HepG2 (cell line): ENCODE measurements around the gene TRAPPC12. TPM values are rescaled to one million over a fixed set of nuclear protein-coding genes. Genes with fewer than 3 reads are reported as not detected.

Source experiments
- ATAC-seq: fragments of 200-7000 bp; cut with Tn5 transposase; 3 replicates; pipeline ENCODE4 v1.9.1; 2020; ENCODE audit warnings: mild to moderate bottlenecking, moderate library complexity
- BruUV-seq: library from RNA; stranded (reverse); fragments of 400-500 nt; replicated peaks from 2 replicates; lab custom pipeline; 2021; lab: Mats Ljungman, UMichigan
- CTCF ChIA-PET: fragments of 300-600 bp; formaldehyde crosslinking; extraction: SDS; loops from one replicate; lab custom pipeline; 2021; ENCODE audit warnings: low total read pairs, inconsistent platforms, low intra/inter-chr PET ratio; lab: Yijun Ruan, JAX
- POLR2A ChIA-PET: fragments of 350-600 bp; sonication (Branson Sonifier 250); formaldehyde crosslinking; loops from one replicate; lab custom pipeline; 2020; ENCODE audit warnings: antibody characterized with exemption, inconsistent platforms; lab: Yijun Ruan, JAX
- DNase-seq: peaks from one replicate; pipeline ENCODE4 v3.0.0-alpha.2; 2015; ENCODE audit warnings: low spot score
- FAIRE-seq: peaks from 3 replicates; lab custom pipeline; 2011; peaks lifted over from hg19 to GRCh38; lab: Jason Lieb, UNC
- H2AFZ ChIP-seq: one replicate; pipeline ENCODE4 v1.6.1; 2011; ENCODE audit warnings: low read length, inconsistent platforms
- H3K27ac ChIP-seq: fragments of 300-600 bp; 3 replicates; pipeline ENCODE4 v1.8.0; 2011; ENCODE audit warnings: mixed run types, mild to moderate bottlenecking, mixed read lengths, low read length, inconsistent platforms; ENCODE audit not compliant: insufficient read depth; ENCODE audit errors: extremely low read length
- H3K27me3 ChIP-seq, 2 experiments: fragments of 200-600 bp in 1 of 2; 2 replicates in 1 of 2; 3 replicates in 1 of 2; pipeline versions ENCODE4 v1.6.0 to v1.8.0; 2011; ENCODE audit warnings: low read length in 2 of 2, mild to moderate bottlenecking in 2 of 2, moderate library complexity in 2 of 2, inconsistent platforms in 1 of 2; ENCODE audit not compliant: insufficient read depth in 2 of 2, control insufficient read depth in 1 of 2
- H3K36me3 ChIP-seq, 2 experiments: fragments of 200-600 bp in 1 of 2; replicated peaks in 1 of 2; 2 replicates in 1 of 2; 3 replicates in 1 of 2; pipeline versions ENCODE4 v1.5.1 to v1.8.0; 2011; ENCODE audit warnings: low read length in 2 of 2, inconsistent platforms in 1 of 2; ENCODE audit not compliant: insufficient read depth in 2 of 2, control insufficient read depth in 1 of 2
- H3K4me1 ChIP-seq: 2 replicates; pipeline ENCODE4 v1.5.1; 2012; ENCODE audit warnings: low read length, inconsistent platforms; ENCODE audit not compliant: insufficient read depth
- H3K4me2 ChIP-seq: 2 replicates; pipeline ENCODE4 v1.6.0; 2011; ENCODE audit warnings: low read depth, low read length, inconsistent platforms
- H3K4me3 ChIP-seq, 3 experiments: fragments of 200-600 bp in 1 of 3; sonication (generic), shearing (Covaris generic) in 1 of 3; replicated peaks in 1 of 3; 2 replicates each; pipeline ENCODE4 v1.5.1; 2011 to 2016; ENCODE audit warnings: low read length in 3 of 3, inconsistent platforms in 2 of 3, low read depth in 2 of 3, mild to moderate bottlenecking in 2 of 3, control low read depth in 1 of 3, mixed read lengths in 1 of 3; ENCODE audit not compliant: insufficient read depth in 1 of 3
- H3K79me2 ChIP-seq: one replicate; pipeline ENCODE4 v1.6.1; 2011; ENCODE audit warnings: low read length, inconsistent platforms; ENCODE audit not compliant: insufficient read depth
- H3K9ac ChIP-seq: 2 replicates; pipeline ENCODE4 v1.6.0; 2011; ENCODE audit warnings: mild to moderate bottlenecking, low read depth, low read length, inconsistent platforms; ENCODE audit not compliant: insufficient read depth
- H3K9me3 ChIP-seq: 2 replicates; pipeline ENCODE4 v1.5.1; 2012; ENCODE audit warnings: mild to moderate bottlenecking, low read length
- H4K20me1 ChIP-seq: 2 replicates; pipeline ENCODE4 v1.6.0; 2011; ENCODE audit warnings: inconsistent platforms, mild to moderate bottlenecking, low read length, moderate library complexity; ENCODE audit not compliant: insufficient read depth
- RFX5 ChIP-seq: IDR thresholded peaks from 2 replicates; pipeline ENCODE4 v1.6.1; 2011; ENCODE audit warnings: low read depth, low read length, improper control_type of control experiment
- TCF7L2 ChIP-seq: IDR thresholded peaks from 2 replicates; pipeline ENCODE4 v1.6.1; 2011; ENCODE audit warnings: mild to moderate bottlenecking, low read depth, low read length, moderate library complexity
- ZBTB7A ChIP-seq: sonication (generic); formaldehyde crosslinking; IDR thresholded peaks from 2 replicates; pipeline ENCODE4 v1.8.0; 2022; ENCODE audit warnings: mild to moderate bottlenecking, missing genetic modification reagents
- ZMAT3 ChIP-seq: sonication (generic); formaldehyde crosslinking; conservative IDR thresholded peaks from 2 replicates; pipeline ENCODE4 v1.7.0; 2021; ENCODE audit warnings: missing genetic modification reagents
- ZNF33B ChIP-seq: sonication (generic); formaldehyde crosslinking; IDR thresholded peaks from 2 replicates; pipeline ENCODE4 v1.5.1; 2020; ENCODE audit warnings: mild to moderate bottlenecking, missing genetic modification reagents
- ZNF547 ChIP-seq: sonication (generic); formaldehyde crosslinking; IDR thresholded peaks from 2 replicates; pipeline ENCODE4 v1.5.1; 2020; ENCODE audit warnings: mild to moderate bottlenecking, missing genetic modification reagents
- ZNF674 ChIP-seq: sonication (generic); formaldehyde crosslinking; IDR thresholded peaks from 2 replicates; pipeline ENCODE4 v1.5.0; 2020; ENCODE audit warnings: low read depth, mild to moderate bottlenecking, missing genetic modification reagents
- ZNF792 ChIP-seq: IDR thresholded peaks from 2 replicates; pipeline ENCODE4 v1.6.1; 2016
- WGBS: methylation state at CpG from one replicate; pipeline ENCODE4 v1.1.6; 2017; ENCODE audit warnings: low lambda C conversion rate; 5-methylcytosine and 5-hydroxymethylcytosine counted together
- in situ Hi-C: cut with HindIII; loops from 2 replicates; pipeline ENCODE4 v1.10.0; 2017; ENCODE audit warnings: low pct_unique_long_range_greater_than_20kb; ENCODE audit not compliant: extremely low pct_ligation_motif_present
- intact Hi-C: fragments of 100-400 bp; cut with micrococcal nuclease; formaldehyde crosslinking; loops from one replicate; pipeline ENCODE4 v1.10.0; 2022; ENCODE audit not compliant: unreplicated experiment
- polyA plus RNA-seq, 8 experiments: library from polyadenylated mRNA; depleted of rRNA in 3 of 8; stranded (reverse) in 7 of 8; unstranded in 1 of 8; fragments of >200 nt; fragmentation: Illumina TruSeq in 4 of 8; extraction: Trizol in 4 of 8; gene quantifications; 2 replicates each; pipeline versions ENCODE4 v1.2.1 to v1.2.3, GENCODE V29; 2011 to 2016; ENCODE audit warnings: low read depth in 4 of 8, missing spikeins in 1 of 8, mixed read lengths in 1 of 8; ENCODE audit not compliant: insufficient read depth in 1 of 8
- total RNA-seq, 5 experiments: library from RNA; depleted of rRNA; stranded (reverse); fragments of >200 nt; fragmentation: Illumina TruSeq; extraction: Trizol; gene quantifications; 2 replicates each; pipeline ENCODE4 v1.2.3, GENCODE V29; 2016; ENCODE audit warnings: low read depth in 1 of 5

Gene TRAPPC12
- total and polyA plus RNA-seq, 2 of the 13 experiments (the other 11 are each of a cell fraction or from before 2014, with no cell fraction given): 46.4 to 97.7 TPM

DNA sequence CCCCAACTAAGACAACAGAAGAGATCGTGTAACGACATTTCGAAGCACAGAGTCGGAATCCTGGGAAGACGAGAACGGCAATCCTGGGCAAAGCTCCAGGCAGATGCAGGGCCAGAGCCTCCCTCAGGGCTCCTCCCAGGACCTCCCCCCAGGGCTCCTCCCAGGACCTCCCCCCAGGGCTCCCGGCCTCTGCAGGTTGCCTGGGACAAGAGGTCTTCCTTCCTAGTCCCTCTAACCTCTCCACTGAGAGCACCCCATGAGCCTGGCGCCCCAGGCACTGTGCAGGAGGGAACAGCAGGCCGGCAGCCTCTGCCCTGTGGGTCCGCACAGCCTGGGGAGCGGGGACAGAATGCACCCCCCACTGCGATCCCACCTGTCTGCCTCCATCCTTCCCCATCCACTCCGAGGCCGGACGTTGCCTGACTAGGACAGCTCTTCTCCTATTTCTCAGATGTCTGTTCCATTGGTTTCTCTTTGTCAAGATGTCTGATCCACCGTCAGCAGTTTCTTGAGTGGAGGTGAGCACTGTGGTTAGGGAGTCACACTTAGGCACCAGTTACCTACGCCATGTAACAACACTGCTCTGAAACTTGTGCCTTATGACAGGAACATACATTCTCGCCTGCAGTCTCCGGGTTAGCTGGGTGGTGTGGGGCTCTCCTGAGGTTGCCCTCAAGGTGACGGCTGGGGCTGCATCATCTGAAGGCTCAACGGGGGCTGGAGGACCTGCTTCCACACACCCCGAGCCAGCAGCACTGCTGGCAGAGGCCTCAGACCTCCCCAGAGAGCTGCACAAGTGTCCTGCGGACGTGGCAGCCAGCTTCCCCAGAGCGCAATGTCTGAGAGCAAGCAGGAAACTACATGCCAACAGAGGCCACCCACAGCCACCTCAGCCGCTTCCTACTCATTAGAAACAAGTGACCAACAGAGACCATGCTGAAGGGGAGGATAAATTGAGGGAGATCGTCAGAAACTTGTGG is 111.0 kb downstream of the TRAPPC12 start:
- ATAC-seq (no peak), FAIRE-seq (no peak), DNase-seq (no peak)
- TF ChIP-seq ZNF674 (CRISPR knock-in tag): no peak
- 0 out of 2 replicates have a peak, but pooled peaks have one; percentile 19 for TF ChIP-seq ZNF33B (CRISPR knock-in tag)
- no peak for TF ChIP-seq ZMAT3
- no peak for TF ChIP-seq ZNF792
- TF ChIP-seq RFX5: 0 out of 2 replicates have a peak, but pooled peaks have one; percentile 13
- no peak for TF ChIP-seq ZBTB7A (CRISPR knock-in tag)
- TF ChIP-seq TCF7L2: no peak
- TF ChIP-seq ZNF547: no peak
- no peak overlapping the region for H3K9ac ChIP-seq
- WGBS: 67% methylated on average over 27 of the region's 27 CpGs
- no peaks in the 10 kb centered on the region for H3K9me3 ChIP-seq
- H3K4me1 ChIP-seq: peaks cover 74% of the 10 kb centered on the region
- no peak overlapping the region for H3K27ac ChIP-seq
- H3K36me3 ChIP-seq: peaks cover 0 to 2% of the 10 kb centered on the region in 2 experiments; a peak in 2 of 5 replicates
- no peak overlapping the region for H3K4me3 ChIP-seq
- POLR2A ChIA-PET: interaction anchor here (0.9 to 5.1 kb wide), 4 partner anchors 10 to 68 kb away, joined by 3 to 43 read pairs (median 24); partner anchors contain the start of genes ADI1 and RNASEH1
- intact Hi-C loops: no loop called here
- H2AFZ ChIP-seq: no peak overlapping the region
- H3K27me3 ChIP-seq: no peaks in the 10 kb centered on the region
- no TSS peak for BruUV-seq
- in situ Hi-C loops: no loop called here
- peak overlapping the region; percentile 8; the same call in 1 of the 2 replicates for H3K4me2 ChIP-seq
- CTCF ChIA-PET: no interaction called here
- H4K20me1 ChIP-seq: no peaks in the 10 kb centered on the region
- H3K79me2 ChIP-seq: no peaks in the 10 kb centered on the region
